ENCODE measurements around the gene DYSF. TPM values are rescaled to one million over a fixed set of nuclear protein-coding genes. Genes with fewer than 3 reads are reported as not detected.

The DYSF gene
- total and polyA plus RNA-seq, 2 donors from 2014 or later: 11.3 to 19.8 TPM

GRCh38 chr2:71689968-71690834 lies 236.8 kb downstream of the DYSF start:
- Histone ChIP-seq H3K9me3 (ENCODE audit: control insufficient read depth in 2 of 3, insufficient read depth in 1 of 3, low read length in 3 of 3) (no peaks in the 10 kb centered on the region), H3K4me3 (ENCODE audit: low read length in 3 of 3) (no peak overlapping the region), H3K27me3 (ENCODE audit: control insufficient read depth, insufficient read depth, low read length) (no peaks in the 10 kb centered on the region), H3K4me1 (ENCODE audit: control insufficient read depth in 2 of 3, insufficient read depth in 2 of 3, low read depth in 1 of 3, low read length in 3 of 3) (no peaks in the 10 kb centered on the region), H3K36me3 (ENCODE audit: control insufficient read depth in 2 of 3, insufficient read depth in 3 of 3, low read length in 3 of 3) (no peaks in the 10 kb centered on the region), H3K27ac (ENCODE audit: low read depth in 2 of 2, low read length in 2 of 2) (no peak overlapping the region), H3K9ac (ENCODE audit: low read length in 3 of 3) (no peak overlapping the region)
- intact Hi-C loops (cut with DNase I): no loop called here
- no peak for FAIRE-seq
- TF ChIP-seq CTCF (IDR thresholded peaks at IDR 0.05; ENCODE audit: borderline replicate concordance, extremely low read depth, insufficient read depth): no peak
- DNase-seq: peak in 1 of 5 donors; percentile 29

GRCh38 chr2:71690876-71691475 lies 237.6 kb downstream of the DYSF start:
- TF ChIP-seq CTCF (IDR thresholded peaks at IDR 0.05; ENCODE audit: borderline replicate concordance, extremely low read depth, insufficient read depth): no peak
- Histone ChIP-seq H3K9ac (ENCODE audit: low read length in 3 of 3) (no peak overlapping the region), H3K4me1 (ENCODE audit: control insufficient read depth in 2 of 3, insufficient read depth in 2 of 3, low read depth in 1 of 3, low read length in 3 of 3) (no peaks in the 10 kb centered on the region), H3K4me3 (ENCODE audit: low read length in 3 of 3) (no peak overlapping the region), H3K27me3 (ENCODE audit: control insufficient read depth, insufficient read depth, low read length) (no peaks in the 10 kb centered on the region), H3K36me3 (ENCODE audit: control insufficient read depth in 2 of 3, insufficient read depth in 3 of 3, low read length in 3 of 3) (no peaks in the 10 kb centered on the region), H3K9me3 (ENCODE audit: control insufficient read depth in 2 of 3, insufficient read depth in 1 of 3, low read length in 3 of 3) (no peaks in the 10 kb centered on the region), H3K27ac (ENCODE audit: low read depth in 2 of 2, low read length in 2 of 2) (no peak overlapping the region)
- intact Hi-C loops (cut with DNase I): no loop called here
- DNase-seq: peak in 1 of 5 donors; percentile 42
- FAIRE-seq: no peak

GRCh38 chr2:71691747-71692441 lies 238.5 kb downstream of the DYSF start:
- Histone ChIP-seq H3K36me3 (ENCODE audit: control insufficient read depth in 2 of 3, insufficient read depth in 3 of 3, low read length in 3 of 3) (no peaks in the 10 kb centered on the region), H3K27ac (ENCODE audit: low read depth in 2 of 2, low read length in 2 of 2) (no peak overlapping the region), H3K4me3 (ENCODE audit: low read length in 3 of 3) (no peak overlapping the region), H3K4me1 (ENCODE audit: control insufficient read depth in 2 of 3, insufficient read depth in 2 of 3, low read depth in 1 of 3, low read length in 3 of 3) (no peaks in the 10 kb centered on the region), H3K9me3 (ENCODE audit: control insufficient read depth in 2 of 3, insufficient read depth in 1 of 3, low read length in 3 of 3) (no peaks in the 10 kb centered on the region), H3K9ac (ENCODE audit: low read length in 3 of 3) (no peak overlapping the region), H3K27me3 (ENCODE audit: control insufficient read depth, insufficient read depth, low read length) (no peaks in the 10 kb centered on the region)
- no peak for TF ChIP-seq CTCF (IDR thresholded peaks at IDR 0.05; ENCODE audit: borderline replicate concordance, extremely low read depth, insufficient read depth)
- peak in 2 of 5 donors; percentile 25 to 67 for DNase-seq
- intact Hi-C loops (cut with DNase I): no loop called here
- no peak for FAIRE-seq

All from kidney (tissue), 14 donors.